GM19395 (cell line): ENCODE measurements around the gene TSFM.

ENCODE experiments used
- ATAC-seq: cut with Tn5 transposase; IDR thresholded peaks from one replicate; pipeline ENCODE4 v1.9.1; 2021; ENCODE audit warnings: mild to moderate bottlenecking, moderate library complexity; ENCODE audit not compliant: unreplicated experiment

Gene TSFM

GRCh38 chr12:57832966-57833365, 50.4 kb downstream of the TSFM start:
- no peak for ATAC-seq

DNA sequence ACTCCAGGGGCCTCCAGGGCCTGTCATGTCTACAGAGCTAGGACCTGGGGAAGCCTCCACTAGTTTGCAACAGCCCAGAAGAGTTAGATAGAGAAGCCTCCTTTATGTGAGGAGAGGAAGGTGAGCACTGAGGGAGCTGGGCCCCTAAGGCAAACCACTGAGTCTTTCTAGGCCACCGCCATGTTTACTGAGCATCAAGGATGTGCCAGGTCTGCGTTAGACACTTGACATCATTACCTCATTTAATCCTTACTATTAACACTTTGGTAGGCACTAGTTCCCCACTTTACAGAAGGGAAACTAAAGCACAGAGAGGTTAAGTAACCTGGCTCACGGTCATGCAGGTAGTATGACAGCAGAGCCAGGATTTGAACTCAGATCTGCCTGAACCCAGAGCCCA, 51.1 kb downstream of the TSFM start:
- ATAC-seq = no peak

GRCh38 chr12:57834086-57834876, 51.7 kb downstream of the TSFM start:
- ATAC-seq = no peak

- ATAC-seq = no peak
Measured at GRCh38 chr12:57835366-57836288, 53.0 kb downstream of the TSFM start.

DNA sequence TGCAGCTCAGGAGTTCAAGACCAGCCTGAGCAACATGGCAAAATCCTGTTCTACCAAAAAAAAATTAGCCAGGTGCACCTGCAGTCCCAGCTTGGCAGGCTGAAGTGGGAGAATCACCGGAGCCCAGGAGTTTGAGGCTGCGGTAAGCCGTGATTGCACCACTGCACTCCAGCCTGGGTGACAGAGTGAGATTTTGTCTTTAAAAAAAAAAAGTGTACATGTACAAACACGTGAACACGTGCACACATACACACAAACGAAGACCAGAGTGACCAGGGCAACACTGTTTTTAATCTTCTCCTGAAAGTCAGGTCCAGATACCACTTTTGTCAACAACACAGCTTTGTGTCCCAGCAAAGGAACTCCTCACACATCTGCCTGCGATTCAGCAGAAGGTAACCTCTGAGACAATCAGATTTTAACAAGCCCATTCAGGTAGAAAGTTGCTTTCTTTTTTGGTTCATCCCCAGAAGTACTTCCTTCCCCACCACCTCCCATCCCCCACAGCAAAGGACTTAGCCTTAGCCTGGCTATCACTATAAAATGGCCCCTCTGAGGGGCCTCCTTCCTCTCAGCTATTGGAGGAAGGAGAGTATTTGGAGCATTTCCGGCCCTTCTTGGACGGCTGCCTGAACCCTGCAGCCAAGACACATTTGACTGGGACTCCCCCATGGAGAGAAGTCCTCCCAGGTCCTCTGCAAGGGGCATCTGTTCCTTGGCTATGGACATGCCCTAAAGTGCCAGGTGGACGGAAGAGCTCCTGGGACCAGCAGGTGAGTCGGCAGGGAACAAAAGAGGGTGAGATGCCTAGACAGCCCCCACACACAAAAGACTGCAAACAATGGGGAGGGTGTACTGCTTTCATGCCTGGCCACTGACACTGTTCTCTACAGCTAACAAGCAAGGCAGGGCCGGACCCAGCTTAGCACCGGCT, 54.1 kb downstream of the TSFM start:
- ATAC-seq = peak; percentile 53

DNA sequence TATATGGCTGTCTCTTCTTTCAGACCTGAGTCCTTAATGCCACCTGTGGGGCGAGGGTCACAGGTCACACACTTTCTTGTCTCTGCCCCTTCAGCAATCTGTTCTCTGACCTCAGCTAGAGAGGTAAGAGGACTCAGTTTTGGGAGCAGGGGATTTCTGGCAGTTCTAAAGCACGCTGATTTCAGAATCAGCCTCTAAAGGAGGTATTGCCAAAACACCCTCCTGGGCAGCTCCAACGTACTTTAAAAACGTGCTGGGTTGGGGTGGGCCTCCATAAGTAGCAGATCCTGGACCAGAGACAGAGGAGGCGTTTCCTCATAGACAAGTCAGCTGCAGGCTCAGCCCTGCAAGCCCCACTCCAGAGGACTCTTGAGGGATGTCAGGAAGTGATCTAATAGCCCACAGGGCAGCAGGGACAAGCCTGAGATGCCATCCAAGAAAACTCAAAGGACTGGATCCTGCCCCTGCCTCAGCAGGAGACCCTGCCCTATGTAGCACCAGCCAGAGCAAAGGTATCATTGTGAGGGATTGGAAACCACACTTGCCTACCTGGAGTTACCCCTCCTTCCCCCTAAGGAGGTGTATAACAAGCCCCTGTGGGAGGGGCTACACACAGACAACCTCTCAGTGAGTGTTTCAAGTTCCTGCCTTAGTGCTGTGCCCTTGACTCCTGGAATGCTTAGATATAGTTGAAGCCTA, 55.4 kb downstream of the TSFM start:
- ATAC-seq = no peak

DNA sequence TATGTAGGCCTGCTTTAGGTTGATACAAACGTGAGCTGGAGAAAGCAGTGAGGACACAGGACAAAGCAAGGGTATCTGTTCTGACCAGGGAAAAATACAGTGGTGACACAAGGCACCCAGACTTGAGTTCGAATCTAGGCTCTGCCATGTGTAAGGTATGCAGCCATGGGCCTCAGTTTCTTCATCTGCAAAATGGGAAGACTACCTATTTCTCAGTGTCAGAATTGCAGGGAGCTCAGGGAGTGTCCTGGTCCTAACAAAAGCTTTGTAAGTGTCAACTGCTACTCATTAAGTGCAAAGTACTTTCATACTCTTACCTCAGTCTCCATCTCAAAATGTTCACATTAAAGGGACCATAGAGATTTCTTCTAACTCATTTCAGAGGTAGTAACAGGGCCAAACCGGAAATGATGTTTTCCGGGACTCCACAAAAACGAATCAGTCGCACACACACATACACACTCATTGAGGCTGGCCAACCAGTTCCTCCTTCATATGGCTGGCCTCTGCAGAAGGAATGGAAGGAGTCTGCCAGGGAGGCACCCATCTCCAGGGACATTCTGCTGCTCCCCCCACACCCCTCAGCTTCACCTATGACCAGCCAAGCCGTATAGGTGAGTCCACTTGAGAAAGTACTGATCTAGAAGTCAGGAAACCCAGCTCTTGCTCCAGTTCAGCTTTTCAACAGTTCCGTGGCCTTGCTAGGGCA, 56.2 kb downstream of the TSFM start:
- ATAC-seq = peak; percentile 33

DNA sequence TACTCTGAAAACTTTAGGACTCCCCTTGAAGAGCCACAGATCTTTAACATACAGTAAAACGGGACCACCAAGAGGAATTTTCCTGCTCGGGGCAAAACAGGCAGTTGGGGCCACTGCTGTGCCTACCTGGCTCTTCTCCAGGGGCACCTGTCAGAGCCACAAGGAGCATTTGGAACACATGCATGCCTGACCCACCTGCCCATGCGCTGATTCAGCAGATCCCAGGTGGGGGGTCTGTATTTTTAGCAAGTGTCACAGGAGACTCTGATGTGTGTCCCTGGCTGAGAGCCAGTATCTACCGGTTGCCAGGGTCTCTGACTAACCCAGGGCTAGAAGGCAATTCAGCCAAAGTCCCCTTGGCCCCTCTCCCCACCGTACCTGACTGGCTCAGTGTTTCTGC, 57.4 kb downstream of the TSFM start:
- no peak for ATAC-seq

- no peak for ATAC-seq
Measured at GRCh38 chr12:57840726-57841125, 58.1 kb downstream of the TSFM start.

- ATAC-seq = no peak
Measured at GRCh38 chr12:57841445-57841844, 58.9 kb downstream of the TSFM start.

DNA sequence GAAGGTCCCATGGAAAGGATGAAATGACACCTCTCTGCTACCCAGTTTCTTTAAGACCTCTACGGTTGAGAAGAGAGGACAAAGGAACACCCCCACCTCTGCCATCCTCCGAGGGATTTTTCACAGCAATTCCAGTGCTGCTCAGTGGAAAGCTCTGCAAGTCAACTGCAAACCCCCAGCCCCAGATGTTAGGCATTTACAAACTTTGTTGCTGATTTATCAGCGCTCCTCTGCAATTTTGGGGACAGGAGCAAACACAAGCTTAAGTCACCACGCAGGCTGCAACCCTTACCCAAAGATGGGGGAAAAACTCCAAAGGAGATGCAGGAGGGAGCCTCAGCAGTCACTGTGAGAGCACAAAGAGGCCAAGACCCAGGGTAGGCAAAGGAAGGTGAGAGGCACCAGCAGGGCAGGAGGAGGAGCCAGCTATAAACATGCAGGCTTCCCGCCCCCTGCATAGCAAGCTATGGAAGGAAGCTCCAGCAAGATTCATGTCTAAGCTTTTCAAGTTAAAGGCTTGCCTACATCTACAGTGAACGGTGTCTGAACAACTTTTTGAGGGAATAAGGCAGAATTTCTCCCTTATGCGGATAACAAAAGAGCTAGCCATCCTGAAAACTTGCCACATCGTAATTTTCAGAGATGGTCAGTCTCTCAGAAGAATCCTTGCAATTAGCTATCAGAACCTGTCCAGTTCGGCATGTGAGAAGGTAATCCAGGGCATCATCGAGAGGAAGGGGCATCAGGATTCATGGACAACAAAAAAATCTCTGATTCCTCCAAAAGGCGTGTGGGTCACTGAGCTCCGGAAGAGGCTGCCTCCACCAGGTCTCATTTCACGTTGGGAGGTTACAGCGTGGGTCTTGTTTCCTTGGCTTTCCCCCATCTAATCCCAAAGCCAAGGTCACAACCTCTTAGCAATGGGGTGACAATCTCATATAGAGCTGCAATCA, 60.0 kb downstream of the TSFM start:
- no peak for ATAC-seq

GRCh38 chr12:57844709-57845477, 62.3 kb downstream of the TSFM start:
- ATAC-seq = peak; percentile 24

DNA sequence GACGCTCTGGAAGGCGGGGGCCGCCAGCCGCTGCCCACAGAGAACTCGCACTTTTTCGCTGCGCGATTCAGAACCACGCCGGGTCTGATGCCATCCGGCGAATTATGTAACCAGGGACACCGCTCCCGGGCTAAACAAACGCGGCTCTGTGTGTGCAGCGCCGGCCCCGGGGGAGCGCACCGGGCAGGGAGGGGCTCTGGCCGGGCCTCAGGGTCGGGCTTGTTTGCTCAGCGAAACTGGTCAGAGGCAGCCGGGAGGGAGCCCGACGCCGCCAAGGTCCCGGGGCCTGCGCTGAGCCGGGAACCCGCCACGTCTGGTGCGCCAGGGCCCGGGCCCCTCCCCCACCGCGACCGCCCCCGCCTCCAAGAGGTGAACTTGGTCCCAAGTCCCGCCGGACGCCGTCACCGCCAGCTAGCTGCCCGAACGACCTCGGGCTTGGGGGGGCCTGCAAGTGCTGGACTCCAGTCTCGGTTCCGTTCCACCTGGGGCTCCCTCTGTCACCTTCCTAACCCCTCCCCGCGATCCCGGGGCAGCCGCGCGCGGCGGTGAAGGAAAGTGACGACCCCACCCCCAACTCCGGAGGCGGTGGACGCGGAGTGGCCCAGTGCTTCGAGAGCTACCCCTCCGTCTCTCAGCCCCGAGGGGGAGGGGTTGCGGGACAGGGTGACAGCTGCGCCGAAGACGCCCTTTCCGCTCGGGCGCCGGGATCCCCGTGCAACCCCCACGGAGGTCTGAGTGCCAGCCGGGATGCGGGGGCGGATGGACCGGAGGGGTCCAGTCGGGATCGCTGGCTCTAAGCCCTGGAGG, 63.1 kb downstream of the TSFM start:
- ATAC-seq = peak; percentile 39

DNA sequence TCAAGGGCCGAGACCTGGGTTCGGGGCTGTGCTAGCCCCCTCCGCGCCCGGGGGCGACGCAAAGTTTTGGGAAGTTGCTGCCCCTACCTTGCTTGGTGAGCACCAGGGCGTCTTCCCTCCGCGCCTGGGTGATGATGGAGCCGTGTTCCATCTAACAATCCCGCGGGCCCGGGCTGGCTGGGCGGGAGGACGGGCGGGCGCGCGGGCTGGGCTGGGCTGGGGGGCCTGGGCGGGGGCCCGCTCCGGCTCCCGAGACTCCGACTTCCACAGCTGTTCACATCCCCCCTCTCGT, 63.6 kb downstream of the TSFM start:
- peak; percentile 23 for ATAC-seq

- ATAC-seq = peak; percentile 39
Measured at GRCh38 chr12:57846577-57847319, 64.2 kb downstream of the TSFM start, which contains the start of gene CTDSP2. Gene CTDSP2 (minus strand): TSS chr12:57846729. CDS start chr12:57846435, 294 bp downstream.
